Natural killer cell (primary cell): ENCODE results near the gene HTATIP2. TPM values are rescaled to one million over a fixed set of nuclear protein-coding genes. Genes with fewer than 3 reads are reported as not detected.

Experiments
- ATAC-seq, 3 donors: fragments of 150-1000 bp in 2 of 3; fragments of 200-7000 bp in 1 of 3; cut with Tn5 transposase; 1 replicate in 1 of 3; 2 replicates in 2 of 3; pipeline ENCODE4 v1.10.0; 2021; ENCODE audit warnings: mild to moderate bottlenecking in 2 of 3, moderate library complexity in 2 of 3
- DNase-seq, 2 donors: peaks; one replicate each; pipeline versions ENCODE4 v3.0.0 to v3.0.0-alpha.2; 2013 to 2021; ENCODE audit warnings: mixed read lengths in 1 of 2
- H3K27ac ChIP-seq: one replicate; pipeline ENCODE4 v1.5.1; 2013; ENCODE audit warnings: mild to moderate bottlenecking, low read length
- H3K27me3 ChIP-seq: one replicate; pipeline ENCODE4 v1.6.1; 2013; ENCODE audit warnings: low read length; ENCODE audit not compliant: control insufficient read depth, insufficient read depth
- H3K36me3 ChIP-seq: one replicate; pipeline ENCODE4 v1.6.1; 2013; ENCODE audit warnings: low read length; ENCODE audit not compliant: control insufficient read depth, insufficient read depth
- H3K4me1 ChIP-seq: one replicate; pipeline ENCODE4 v1.6.1; 2013; ENCODE audit warnings: low read length; ENCODE audit not compliant: control insufficient read depth, insufficient read depth
- H3K4me3 ChIP-seq: one replicate; pipeline ENCODE4 v1.5.1; 2013; ENCODE audit warnings: low read length
- H3K9me3 ChIP-seq: one replicate; pipeline ENCODE4 v1.6.1; 2013; ENCODE audit warnings: low read length; ENCODE audit not compliant: control insufficient read depth, insufficient read depth
- H3K27ac Mint-ChIP-seq, 2 donors: one replicate each; pipeline ENCODE4 v1.8.0; 2022; ENCODE audit warnings: mild to moderate bottlenecking in 2 of 2, mixed read lengths in 2 of 2, moderate library complexity in 1 of 2
- H3K27me3 Mint-ChIP-seq, 2 donors: one replicate each; pipeline ENCODE4 v1.8.0; 2022; ENCODE audit warnings: low read depth in 2 of 2, mixed read lengths in 2 of 2
- H3K36me3 Mint-ChIP-seq: one replicate; pipeline ENCODE4 v1.8.0; 2022; ENCODE audit warnings: mixed read lengths
- H3K4me1 Mint-ChIP-seq, 2 donors: one replicate each; pipeline ENCODE4 v1.8.0; 2022; ENCODE audit warnings: mixed read lengths in 2 of 2
- H3K4me3 Mint-ChIP-seq: one replicate; pipeline ENCODE4 v1.8.0; 2022; ENCODE audit warnings: mild to moderate bottlenecking, moderate library complexity, mixed read lengths
- H3K9me3 Mint-ChIP-seq, 2 donors: one replicate each; pipeline ENCODE4 v1.8.0; 2022; ENCODE audit warnings: mixed read lengths in 2 of 2
- CTCF ChIP-seq: fragments of 200-600 bp; IDR thresholded peaks from one replicate; pipeline ENCODE4 v1.8.0; 2022; ENCODE audit warnings: antibody characterized with exemption
- WGBS: methylation state at CpG from one replicate; pipeline ENCODE4 v1.1.7; 2013; ENCODE audit warnings: missing lambda C conversion rate; ENCODE audit not compliant: insufficient coverage; 5-methylcytosine and 5-hydroxymethylcytosine counted together
- intact Hi-C: fragments of 100-400 bp; cut with micrococcal nuclease; formaldehyde crosslinking; loops from one replicate; pipeline ENCODE4 v1.14.2; 2022
- total RNA-seq, 4 donors: library from RNA; stranded (reverse); fragments of 120-200 nt in 1 of 4; gene quantifications; one replicate each; pipeline versions ENCODE4 v1.2.3 to v1.2.4, GENCODE V29; 2013 to 2022

The HTATIP2 gene
- total RNA-seq, 3 donors from 2014 or later (not counting 1 experiment from before 2014, with no cell fraction given) = 16.7 to 25.6 (median 19.5) TPM

- Mint-ChIP-seq H3K9me3 (no peaks in the 10 kb centered on the region), H3K27me3 (peaks cover 0 to 18% of the 10 kb centered on the region in 2 donors), H3K4me1 (no peaks in the 10 kb centered on the region), H3K4me3 (no peak overlapping the region), H3K36me3 (no peaks in the 10 kb centered on the region), H3K27ac (no peak overlapping the region)
- WGBS = 6% methylated on average over 5 of the region's 6 CpGs
- peak; percentile 78 for TF ChIP-seq CTCF
- no peak overlapping the region for H3K27ac ChIP-seq
- no peaks in the 10 kb centered on the region for H3K27me3 ChIP-seq
- DNase-seq = peak in 1 of 2 donors; percentile 62
- intact Hi-C loops = loop anchor here (1.0 to 2.0 kb wide), 2 partner anchors 225 to 403 kb away; no protein-coding TSS in a partner anchor
- H3K36me3 ChIP-seq = no peaks in the 10 kb centered on the region
- no peak overlapping the region for H3K4me3 ChIP-seq
- no peaks in the 10 kb centered on the region for H3K9me3 ChIP-seq
- H3K4me1 ChIP-seq = no peaks in the 10 kb centered on the region
- peak in 2 of 3 donors; percentile 52 for ATAC-seq
These were observed 9.6 kb upstream of the HTATIP2 start for GRCh38 chr11:20353829-20354434.

GRCh38 chr11:20355221-20356219, 8.0 kb upstream of the HTATIP2 start:
- Histone ChIP-seq H3K4me3 (no peak overlapping the region), H3K27ac (no peak overlapping the region), H3K27me3 (no peaks in the 10 kb centered on the region), H3K9me3 (no peaks in the 10 kb centered on the region), H3K4me1 (peaks cover 2% of the 10 kb centered on the region), H3K36me3 (no peaks in the 10 kb centered on the region)
- peak; percentile 52 to 89 (median 86) for ATAC-seq
- TF ChIP-seq CTCF = peak; percentile 63
- no peak overlapping the region for H3K27ac Mint-ChIP-seq
- WGBS = 51% methylated on average over 8 of the region's 12 CpGs
- no peaks in the 10 kb centered on the region for H3K9me3 Mint-ChIP-seq
- H3K4me1 Mint-ChIP-seq = peaks cover 3 to 6% of the 10 kb centered on the region in 2 donors
- peaks cover 0 to 18% of the 10 kb centered on the region in 2 donors for H3K27me3 Mint-ChIP-seq
- DNase-seq = peak in 1 of 2 donors; percentile 71
- intact Hi-C loops = loop anchor here (2.0 kb wide), 1 partner anchor 227 kb away; no protein-coding TSS in a partner anchor
- no peak overlapping the region for H3K4me3 Mint-ChIP-seq
- H3K36me3 Mint-ChIP-seq = no peaks in the 10 kb centered on the region

GRCh38 chr11:20357150-20357549, 6.4 kb upstream of the HTATIP2 start:
- Histone ChIP-seq H3K27ac (no peak overlapping the region), H3K27me3 (no peaks in the 10 kb centered on the region), H3K9me3 (no peaks in the 10 kb centered on the region), H3K4me3 (no peak overlapping the region), H3K36me3 (no peaks in the 10 kb centered on the region), H3K4me1 (peaks cover 6% of the 10 kb centered on the region)
- ATAC-seq (peak in 1 of 3 donors; percentile 77), DNase-seq (no peak)
- no peaks in the 10 kb centered on the region for H3K9me3 Mint-ChIP-seq
- no peak for TF ChIP-seq CTCF
- intact Hi-C loops = no loop called here
- 79% methylated on average over 1 of the region's 1 CpG for WGBS
- no peaks in the 10 kb centered on the region for H3K36me3 Mint-ChIP-seq
- no peak overlapping the region for H3K4me3 Mint-ChIP-seq
- H3K27me3 Mint-ChIP-seq = peaks cover 0 to 10% of the 10 kb centered on the region in 2 donors
- H3K4me1 Mint-ChIP-seq = peaks cover 9 to 11% of the 10 kb centered on the region in 2 donors
- no peak overlapping the region for H3K27ac Mint-ChIP-seq
